Large intestine (tissue), 3 donors: Measurements from ENCODE around the gene NRG2. TPM values are rescaled to one million over a fixed set of nuclear protein-coding genes. Genes with fewer than 3 reads are reported as not detected.
A peak's percentile ranks its signal among the peaks of the same experiment; 100 is the strongest.

ENCODE experiments used
- DNase-seq, 2 donors: peaks; one replicate each; pipeline versions ENCODE4 v3.0.0 to v3.0.0-alpha.2; 2013
- H3K27ac ChIP-seq: one replicate; pipeline ENCODE4 v1.5.1; 2013; ENCODE audit warnings: low read length
- H3K27me3 ChIP-seq: 2 replicates; pipeline ENCODE4 v1.6.1; 2013; ENCODE audit warnings: low read length; ENCODE audit not compliant: control insufficient read depth, insufficient read depth
- H3K36me3 ChIP-seq: 2 replicates; pipeline ENCODE4 v1.6.1; 2013; ENCODE audit warnings: low read length; ENCODE audit not compliant: control insufficient read depth, insufficient read depth
- H3K4me1 ChIP-seq: one replicate; pipeline ENCODE4 v1.6.1; 2013; ENCODE audit warnings: low read length; ENCODE audit not compliant: control insufficient read depth, insufficient read depth
- H3K4me3 ChIP-seq: one replicate; pipeline ENCODE4 v1.5.1; 2013; ENCODE audit warnings: low read length
- H3K9me3 ChIP-seq: one replicate; pipeline ENCODE4 v1.6.1; 2013; ENCODE audit warnings: mild to moderate bottlenecking, low read depth, low read length, moderate library complexity; ENCODE audit not compliant: control insufficient read depth
- WGBS: methylation state at CpG from one replicate; pipeline ENCODE4 v1.1.5; 2013; ENCODE audit warnings: low lambda C conversion rate; ENCODE audit not compliant: insufficient coverage; 5-methylcytosine and 5-hydroxymethylcytosine counted together
- polyA plus RNA-seq: library from polyadenylated mRNA; unstranded; fragments of 120-200 nt; gene quantifications from one replicate; pipeline ENCODE4 v1.2.1, GENCODE V29; 2013

NRG2 gene
- polyA plus RNA-seq, 1 donor = 1.1 TPM

DNA sequence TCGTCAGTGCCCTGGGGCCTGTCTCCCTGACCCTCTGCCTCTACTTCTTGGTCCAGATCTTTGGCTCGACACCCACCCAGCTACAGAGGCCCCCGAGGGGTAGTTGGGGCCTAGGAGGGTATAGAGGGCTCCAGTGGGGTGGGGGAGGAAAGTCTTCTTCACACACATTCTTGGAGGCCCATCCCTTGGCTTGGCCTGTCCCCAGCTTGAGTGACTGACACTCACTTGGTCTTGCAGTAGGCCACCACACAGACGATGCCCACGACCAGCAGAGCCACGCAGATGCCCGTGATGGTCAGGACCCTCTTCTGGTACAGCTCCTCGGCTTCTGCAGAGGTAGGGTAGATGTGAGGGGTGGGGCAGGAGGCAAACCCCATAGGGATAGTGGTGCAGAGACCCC lies 187.6 kb downstream of the NRG2 start:
- 90% methylated on average over 4 of the region's 8 CpGs for WGBS
- H3K27me3 ChIP-seq = peaks cover 24% of the 10 kb centered on the region

DNA sequence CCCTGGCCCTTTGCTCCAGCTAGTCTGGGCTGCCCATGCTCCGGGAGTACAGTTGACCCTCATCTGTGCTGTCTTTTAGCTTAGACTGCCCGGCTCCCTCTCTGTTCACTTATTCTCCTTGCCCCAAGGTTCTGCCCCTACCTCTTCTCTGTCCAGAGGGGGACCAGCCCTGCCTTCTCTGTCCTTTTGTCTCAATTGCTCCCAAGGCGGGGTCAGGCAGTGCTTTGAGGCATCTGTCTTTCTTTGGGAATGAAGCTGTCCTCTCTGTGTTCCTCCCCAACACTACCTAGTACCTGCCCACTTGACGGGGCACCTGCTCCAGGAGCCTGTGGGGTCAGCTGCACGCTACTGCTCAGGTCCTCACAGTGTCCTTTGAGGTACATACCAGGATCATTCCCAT lies 188.1 kb downstream of the NRG2 start:
- Histone ChIP-seq H3K4me3 (no peak overlapping the region), H3K4me1 (no peaks in the 10 kb centered on the region), H3K27me3 (peaks cover 23% of the 10 kb centered on the region), H3K9me3 (no peaks in the 10 kb centered on the region), H3K27ac (no peak overlapping the region), H3K36me3 (no peaks in the 10 kb centered on the region)
- WGBS = 100% methylated on average over 1 of the region's 5 CpGs
- no peak for DNase-seq

More for the DNA sequence above, 187.6 kb downstream of the NRG2 start:
- H3K4me1 ChIP-seq = no peaks in the 10 kb centered on the region
- H3K9me3 ChIP-seq = no peaks in the 10 kb centered on the region
- no peak overlapping the region for H3K27ac ChIP-seq
- H3K4me3 ChIP-seq = no peak overlapping the region
- no peaks in the 10 kb centered on the region for H3K36me3 ChIP-seq
- DNase-seq = no peak

DNA sequence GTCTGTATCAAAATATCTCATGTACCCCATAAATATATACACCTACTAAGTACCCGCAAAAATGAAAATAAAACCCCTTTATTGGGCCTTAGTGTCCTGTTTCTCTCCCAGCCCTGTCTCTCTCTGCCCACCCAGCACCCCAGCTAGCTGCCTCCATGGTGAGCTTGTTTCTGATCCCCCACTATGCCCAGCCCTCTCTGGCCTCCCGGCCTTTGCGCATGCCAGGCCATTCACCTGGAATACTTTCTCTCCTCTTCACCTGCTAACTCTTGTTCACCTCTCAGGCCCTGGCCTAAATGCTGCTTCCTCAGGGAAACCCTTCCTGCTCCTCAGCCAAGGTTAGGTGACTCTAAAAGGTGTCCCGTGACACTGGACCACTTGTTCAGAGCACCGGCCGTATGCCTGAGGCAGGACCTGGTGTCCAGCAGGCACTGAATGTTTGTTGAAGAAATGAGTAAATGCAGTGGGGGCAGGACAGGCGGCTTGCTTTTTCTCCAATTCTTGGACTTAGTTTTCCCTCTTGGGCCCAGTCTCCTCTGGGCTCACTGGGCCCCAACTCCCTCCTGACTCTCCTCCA lies 189.0 kb downstream of the NRG2 start:
- Histone ChIP-seq H3K4me3 (no peak overlapping the region), H3K36me3 (no peaks in the 10 kb centered on the region), H3K27ac (no peak overlapping the region), H3K9me3 (no peaks in the 10 kb centered on the region), H3K4me1 (no peaks in the 10 kb centered on the region), H3K27me3 (peaks cover 26% of the 10 kb centered on the region)
- WGBS = 100% methylated on average over 1 of the region's 7 CpGs
- DNase-seq = no peak

DNA sequence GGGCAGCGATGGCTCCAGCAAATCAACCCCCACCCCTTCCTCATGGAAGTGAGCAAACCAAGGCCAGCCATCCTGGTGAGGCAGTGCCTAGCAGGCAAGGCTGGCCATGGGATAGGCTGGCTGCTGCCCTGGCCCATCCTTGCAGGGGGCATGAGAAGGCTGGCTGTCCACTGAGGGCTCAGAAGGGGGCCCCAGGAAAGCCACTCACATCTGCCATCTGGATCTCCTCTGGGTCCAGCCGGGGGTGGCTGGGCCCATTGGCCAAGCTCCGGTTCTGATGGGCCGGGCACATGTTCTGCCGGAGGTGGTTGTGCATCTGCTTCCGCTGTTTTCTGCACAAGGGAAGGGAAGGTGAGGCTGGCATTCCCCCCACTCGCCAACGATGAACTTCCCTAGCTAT lies 190.4 kb downstream of the NRG2 start:
- WGBS = no CpG with 5 or more reads among the region's 8 CpGs
- Histone ChIP-seq H3K4me3 (no peak overlapping the region), H3K27me3 (peaks cover 22% of the 10 kb centered on the region), H3K27ac (no peak overlapping the region), H3K9me3 (no peaks in the 10 kb centered on the region), H3K36me3 (no peaks in the 10 kb centered on the region), H3K4me1 (no peaks in the 10 kb centered on the region)
- DNase-seq = no peak

DNA sequence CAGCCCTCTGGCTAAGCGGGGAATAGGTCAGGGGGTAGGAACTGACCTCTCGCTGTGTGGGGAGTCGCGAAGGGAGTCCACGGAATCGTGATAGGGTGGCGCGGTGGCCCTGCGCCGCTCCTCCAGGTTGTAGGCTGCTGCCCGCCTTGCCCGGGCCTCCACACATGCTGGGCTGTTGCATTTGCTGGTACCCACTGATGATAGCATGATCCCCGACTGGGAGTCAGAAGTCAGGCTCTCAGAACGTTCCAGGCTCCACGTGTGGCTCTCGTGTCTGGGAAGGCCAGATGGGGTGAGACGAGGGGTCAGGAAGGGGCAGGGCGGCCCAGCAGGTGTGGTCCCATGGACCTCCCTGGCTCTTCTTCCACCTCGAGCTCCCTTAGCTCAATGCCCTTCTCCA lies 191.5 kb downstream of the NRG2 start:
- H3K4me3 ChIP-seq = no peak overlapping the region
- no peaks in the 10 kb centered on the region for H3K4me1 ChIP-seq
- no peaks in the 10 kb centered on the region for H3K36me3 ChIP-seq
- peaks cover 29% of the 10 kb centered on the region for H3K27me3 ChIP-seq
- no peak for DNase-seq
- no CpG with 5 or more reads among the region's 19 CpGs for WGBS
- no peak overlapping the region for H3K27ac ChIP-seq
- H3K9me3 ChIP-seq = no peaks in the 10 kb centered on the region

DNA sequence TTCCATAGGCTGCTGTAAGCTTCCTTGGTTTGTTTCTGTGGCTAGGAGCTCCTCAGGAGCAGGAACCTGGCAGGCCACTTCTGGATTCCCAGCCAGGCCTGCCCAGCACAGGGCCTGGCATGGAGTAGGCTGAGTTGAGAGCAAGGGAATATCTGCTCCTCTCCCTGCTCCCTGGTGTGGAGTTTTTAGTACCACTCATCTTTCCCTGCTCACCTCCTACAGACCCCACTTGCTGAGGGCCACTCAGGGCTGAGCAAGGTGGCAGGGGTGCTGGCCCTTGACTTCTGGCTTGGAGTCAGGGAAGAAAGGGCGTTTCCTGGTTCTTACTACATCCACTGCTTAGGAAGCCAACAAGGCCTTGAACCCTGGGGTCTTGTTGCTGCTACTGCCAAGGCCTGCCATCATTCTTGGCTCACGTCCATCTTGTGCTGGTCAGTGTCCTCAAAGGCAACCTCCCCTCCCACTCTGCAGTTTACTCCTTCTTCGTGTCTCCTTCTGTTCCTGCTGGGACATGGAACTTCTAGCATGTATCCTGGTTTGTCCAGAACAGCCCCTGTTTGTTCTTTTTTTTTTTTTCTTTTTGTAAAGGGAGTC lies 192.6 kb downstream of the NRG2 start:
- no peaks in the 10 kb centered on the region for H3K36me3 ChIP-seq
- no peaks in the 10 kb centered on the region for H3K4me1 ChIP-seq
- no peaks in the 10 kb centered on the region for H3K9me3 ChIP-seq
- no peak overlapping the region for H3K4me3 ChIP-seq
- H3K27ac ChIP-seq = no peak overlapping the region
- peaks cover 39% of the 10 kb centered on the region for H3K27me3 ChIP-seq
- 100% methylated on average over 1 of the region's 3 CpGs for WGBS
- DNase-seq = no peak

DNA sequence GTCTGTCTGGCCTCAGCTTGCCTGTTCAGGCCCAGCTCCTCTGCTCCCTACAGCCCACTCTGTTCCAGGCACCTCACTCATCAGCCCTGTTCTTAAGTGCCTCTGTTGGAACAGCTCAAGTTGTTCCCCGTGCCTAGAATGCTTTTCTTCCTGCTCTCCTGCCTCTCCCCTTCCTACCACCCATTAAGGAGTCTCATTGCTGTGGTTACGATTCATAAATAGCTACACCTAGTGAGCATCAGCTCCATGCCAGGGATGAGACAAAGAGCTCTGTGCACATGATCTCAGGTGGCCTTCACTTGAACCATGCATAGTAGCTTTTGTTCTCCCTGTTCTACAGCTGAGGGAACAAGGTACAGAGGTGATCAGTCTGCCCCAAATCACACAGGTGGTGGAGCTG lies 193.2 kb downstream of the NRG2 start:
- H3K27ac ChIP-seq = no peak overlapping the region
- no peaks in the 10 kb centered on the region for H3K36me3 ChIP-seq

DNA sequence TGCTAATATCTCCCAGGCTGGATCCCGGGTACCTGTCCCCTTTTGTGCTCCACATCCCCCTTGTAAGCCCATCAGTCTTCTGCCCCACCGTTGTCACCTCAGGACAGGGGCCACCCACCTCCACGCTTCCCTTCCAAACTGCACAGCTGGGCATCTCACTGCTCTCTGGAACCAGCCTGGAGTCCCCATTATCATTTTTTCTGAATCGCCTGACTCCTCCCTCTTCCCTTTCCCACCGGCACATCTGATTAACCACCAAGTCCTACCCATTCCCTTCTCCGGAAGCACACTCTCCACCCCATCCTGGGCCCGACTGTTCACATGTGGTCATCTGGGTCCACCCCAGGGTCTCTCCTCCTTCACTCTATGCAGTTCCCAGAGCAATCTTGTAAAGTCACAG lies 193.6 kb downstream of the NRG2 start:
- peaks cover 48% of the 10 kb centered on the region for H3K27me3 ChIP-seq
- no peaks in the 10 kb centered on the region for H3K36me3 ChIP-seq
- no CpG with 5 or more reads among the region's 7 CpGs for WGBS
- no peak overlapping the region for H3K4me3 ChIP-seq
- H3K4me1 ChIP-seq = no peaks in the 10 kb centered on the region
- no peaks in the 10 kb centered on the region for H3K9me3 ChIP-seq
- no peak overlapping the region for H3K27ac ChIP-seq
- DNase-seq = no peak

More for the DNA sequence above, 193.2 kb downstream of the NRG2 start:
- no peaks in the 10 kb centered on the region for H3K4me1 ChIP-seq
- H3K9me3 ChIP-seq = no peaks in the 10 kb centered on the region
- DNase-seq = no peak
- no CpG with 5 or more reads among the region's 2 CpGs for WGBS
- H3K27me3 ChIP-seq = peaks cover 44% of the 10 kb centered on the region
- H3K4me3 ChIP-seq = no peak overlapping the region

DNA sequence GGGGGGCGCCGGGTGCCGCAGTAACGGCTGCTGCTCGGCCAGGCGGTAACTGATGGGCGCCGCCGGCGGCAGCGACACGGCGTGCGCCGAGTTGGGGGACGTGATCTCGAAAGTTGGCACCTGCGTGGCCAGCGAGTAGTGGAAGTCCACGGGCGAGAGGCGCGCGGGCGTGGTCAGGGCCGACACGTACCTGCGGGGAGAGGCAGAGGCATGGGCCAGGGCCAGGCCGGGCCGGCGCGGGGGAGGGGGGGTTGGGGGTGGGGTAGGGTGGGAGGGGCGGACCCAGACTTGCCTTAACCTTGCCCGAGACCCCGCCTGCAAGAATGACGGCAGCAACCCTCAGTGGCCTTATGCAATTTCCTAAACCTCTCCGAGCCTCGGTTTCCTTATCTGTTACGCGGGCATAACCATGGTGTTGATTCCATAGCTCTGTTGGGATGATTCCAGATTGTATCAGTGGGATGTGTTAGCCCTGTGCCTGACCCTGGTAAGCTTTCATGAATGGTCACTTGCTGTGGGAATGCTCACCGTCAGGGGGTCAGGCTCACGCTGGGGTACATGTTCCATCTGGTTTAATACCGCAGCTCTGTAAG lies 194.5 kb downstream of the NRG2 start:
- H3K9me3 ChIP-seq = no peaks in the 10 kb centered on the region
- no peak overlapping the region for H3K27ac ChIP-seq
- DNase-seq = no peak
- WGBS = no CpG with 5 or more reads among the region's 43 CpGs
- no peaks in the 10 kb centered on the region for H3K4me1 ChIP-seq
- H3K36me3 ChIP-seq = no peaks in the 10 kb centered on the region
- H3K27me3 ChIP-seq = peaks cover 49% of the 10 kb centered on the region
- H3K4me3 ChIP-seq = no peak overlapping the region

DNA sequence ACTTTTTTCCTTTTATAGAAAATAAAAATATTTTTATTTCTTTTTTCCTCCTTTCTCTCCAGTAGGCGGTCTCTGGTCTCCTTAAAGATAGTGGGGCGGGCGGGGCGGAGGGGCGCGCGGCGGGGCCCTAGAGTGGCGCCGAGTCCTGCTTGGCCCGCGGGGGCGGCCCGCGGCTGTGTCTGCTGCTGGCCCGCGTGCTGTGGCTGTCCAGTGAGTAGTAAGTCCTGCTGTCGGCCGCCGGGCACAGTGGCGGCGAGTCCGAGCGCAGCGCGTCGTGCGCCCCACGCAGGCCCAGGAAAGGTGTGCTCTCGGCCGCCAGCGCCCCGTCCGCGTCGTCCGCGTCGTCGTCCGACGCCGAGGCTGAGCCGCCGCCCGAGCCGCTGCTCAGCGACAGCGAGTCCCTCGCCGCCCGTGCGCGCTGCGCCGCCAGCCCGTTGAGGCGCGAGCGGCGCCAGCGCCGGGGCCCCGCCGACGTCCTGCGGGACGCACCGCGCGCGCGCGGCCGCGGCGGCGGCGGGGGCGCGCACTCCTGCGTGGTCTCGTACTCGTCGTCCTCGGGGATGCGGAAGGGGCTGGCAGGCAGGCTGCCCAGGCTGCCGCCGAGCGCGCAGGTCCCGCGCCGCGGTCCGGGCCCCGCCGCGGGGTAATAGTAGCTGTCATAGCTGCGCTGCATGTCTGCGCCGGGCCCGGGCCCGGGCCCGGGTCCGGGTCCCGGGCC lies 195.2 kb downstream of the NRG2 start:
- Histone ChIP-seq H3K27me3 (peaks cover 49% of the 10 kb centered on the region), H3K9me3 (no peaks in the 10 kb centered on the region), H3K4me3 (no peak overlapping the region), H3K4me1 (no peaks in the 10 kb centered on the region), H3K27ac (no peak overlapping the region), H3K36me3 (no peaks in the 10 kb centered on the region)
- DNase-seq = peak; percentile 39 to 60
- WGBS = 0% methylated on average over 2 of the region's 107 CpGs
